HCT116 (cell line): Measurements from ENCODE around the gene IP6K3. TPM values are rescaled to one million over a fixed set of nuclear protein-coding genes. Genes with fewer than 3 reads are reported as not detected.
A peak's percentile ranks its signal among the peaks of the same experiment; 100 is the strongest.

Source experiments
- ATAC-seq: fragments of 200-7000 bp; cut with Tn5 transposase; 2 replicates; pipeline ENCODE4 v1.9.1; 2020; ENCODE audit warnings: mild to moderate bottlenecking, moderate library complexity
- BruUV-seq: library from RNA; stranded (reverse); fragments of 400-500 nt; replicated peaks from 2 replicates; lab custom pipeline; 2021; lab: Mats Ljungman, UMichigan
- CTCF ChIA-PET: fragments of 300-600 bp; sonication (Branson Sonifier 250); formaldehyde crosslinking; loops from one replicate; lab custom pipeline; 2021; ENCODE audit warnings: antibody characterized with exemption; lab: Charles Lee
- POLR2A ChIA-PET: fragments of 300-600, 350-600 bp; sonication (Branson Sonifier 250); formaldehyde crosslinking; loops from one replicate; lab custom pipeline; 2021; ENCODE audit warnings: antibody characterized with exemption; lab: Charles Lee
- RAD21 ChIA-PET, 2 experiments: fragments of 300-600 bp; sonication (Branson Sonifier 250); formaldehyde crosslinking; loops; one replicate each; lab custom pipeline; 2023; ENCODE audit warnings: low total read pairs in 2 of 2; ENCODE audit not compliant: uncharacterized antibody in 2 of 2, unreplicated experiment in 2 of 2, low non-redundant PET in 1 of 2; lab: Charles Lee
- DNase-seq: peaks from one replicate; pipeline ENCODE4 v3.0.0-alpha.2; 2010; ENCODE audit warnings: low read depth, low spot score
- H2AFZ ChIP-seq: fragments of 200-600 bp; shearing (Covaris generic), sonication (generic); 2 replicates; pipeline ENCODE4 v1.6.1; 2017; ENCODE audit warnings: low read depth, mixed run types, mixed read lengths, antibody characterized with exemption, low read length; ENCODE audit not compliant: poor library complexity, severe bottlenecking
- H3K27ac ChIP-seq: 2 replicates; pipeline ENCODE4 v1.5.1; 2012; ENCODE audit warnings: low read depth, low read length
- H3K27me3 ChIP-seq: fragments of 200-600 bp; sonication (generic); 2 replicates; pipeline ENCODE4 v1.6.1; 2016; ENCODE audit warnings: mixed run types, low read length, mixed read lengths; ENCODE audit not compliant: insufficient read depth
- H3K36me3 ChIP-seq, 2 experiments: fragments of 200-500 bp in 1 of 2; fragments of 200-600 bp in 1 of 2; sonication (Bioruptor generic) in 1 of 2; sonication (generic) in 1 of 2; 2 replicates each; pipeline versions ENCODE4 v1.5.1 to v1.6.1; 2014 to 2016; ENCODE audit warnings: low read length in 2 of 2, inconsistent platforms in 1 of 2, mixed read lengths in 1 of 2, mixed run types in 1 of 2; ENCODE audit not compliant: insufficient read depth in 2 of 2, control insufficient read depth in 1 of 2
- H3K4me1 ChIP-seq, 2 experiments: fragments of 200-600 bp in 1 of 2; sonication (generic) in 1 of 2; 2 replicates each; pipeline versions ENCODE4 v1.5.1 to v1.6.1; 2012 to 2017; ENCODE audit warnings: low read length in 2 of 2, inconsistent platforms in 1 of 2, mild to moderate bottlenecking in 1 of 2, mixed read lengths in 1 of 2, mixed run types in 1 of 2, moderate library complexity in 1 of 2; ENCODE audit not compliant: insufficient read depth in 2 of 2, control insufficient read depth in 1 of 2
- H3K4me2 ChIP-seq: fragments of 200-600 bp; sonication (generic); 2 replicates; pipeline ENCODE4 v1.6.1; 2017; ENCODE audit warnings: mixed run types, low read length, mixed read lengths
- H3K4me3 ChIP-seq, 2 experiments: fragments of 200-600 bp in 1 of 2; sonication (generic) in 1 of 2; replicated peaks in 1 of 2; 2 replicates each; pipeline ENCODE4 v1.5.1; 2011 to 2016; ENCODE audit warnings: low read length in 2 of 2, control low read depth in 1 of 2, low read depth in 1 of 2, mild to moderate bottlenecking in 1 of 2, mixed read lengths in 1 of 2, mixed run types in 1 of 2
- H3K79me2 ChIP-seq: fragments of 200-600 bp; sonication (generic); 2 replicates; pipeline ENCODE4 v1.6.1; 2017; ENCODE audit warnings: mild to moderate bottlenecking, mixed run types, low read length, moderate library complexity, mixed read lengths; ENCODE audit not compliant: insufficient read depth
- H3K9ac ChIP-seq: fragments of 200-600 bp; sonication (generic); 2 replicates; pipeline ENCODE4 v1.6.1; 2016; ENCODE audit warnings: low read length, mixed read lengths
- H3K9me2 ChIP-seq: fragments of 200-600 bp; sonication (generic), shearing (Covaris generic); 2 replicates; pipeline ENCODE4 v1.6.1; 2017; ENCODE audit warnings: mixed run types, mild to moderate bottlenecking, moderate library complexity; ENCODE audit not compliant: insufficient read depth
- H3K9me3 ChIP-seq, 2 experiments: fragments of 200-500 bp in 1 of 2; fragments of 200-600 bp in 1 of 2; sonication (Bioruptor generic) in 1 of 2; sonication (generic) in 1 of 2; 2 replicates each; pipeline ENCODE4 v1.6.1; 2014 to 2017; ENCODE audit warnings: low read length in 2 of 2, mixed read lengths in 2 of 2, inconsistent platforms in 1 of 2, low read depth in 1 of 2, mild to moderate bottlenecking in 1 of 2, mixed run types in 1 of 2, moderate library complexity in 1 of 2; ENCODE audit not compliant: control insufficient read depth in 1 of 2, insufficient read depth in 1 of 2
- H4K20me1 ChIP-seq: fragments of 200-600 bp; sonication (generic), shearing (Covaris generic); 2 replicates; pipeline ENCODE4 v1.6.1; 2017; ENCODE audit warnings: mixed run types, mild to moderate bottlenecking, moderate library complexity; ENCODE audit not compliant: insufficient read depth
- EZH2 ChIP-seq: fragments of 200-600 bp; sonication (generic); IDR thresholded peaks from 2 replicates; pipeline ENCODE4 v1.6.1; 2017; ENCODE audit warnings: antibody characterized with exemption, mixed run types
- EZH2phosphoT487 ChIP-seq: fragments of 200-600 bp; IDR thresholded peaks from 2 replicates; pipeline ENCODE4 v1.6.1; 2018; ENCODE audit warnings: antibody characterized with exemption, borderline replicate concordance
- RAD21 ChIP-seq: IDR thresholded peaks from 2 replicates; pipeline ENCODE4 v1.6.1; 2012; ENCODE audit warnings: low read depth, mild to moderate bottlenecking
- SRF ChIP-seq: IDR thresholded peaks from 2 replicates; pipeline ENCODE4 v1.6.1; 2012; ENCODE audit warnings: low read depth
- YY1 ChIP-seq: IDR thresholded peaks from 2 replicates; pipeline ENCODE4 v1.6.1; 2011; ENCODE audit warnings: low read length, low read depth, moderate library complexity, mild to moderate bottlenecking; ENCODE audit not compliant: insufficient replicate concordance; ENCODE audit errors: extremely low read depth
- ZBTB33 ChIP-seq: IDR thresholded peaks from 2 replicates; pipeline ENCODE4 v1.6.1; 2011; ENCODE audit warnings: mild to moderate bottlenecking, low read length, moderate library complexity; ENCODE audit not compliant: insufficient replicate concordance; ENCODE audit errors: extremely low read depth
- intact Hi-C: fragments of 100-400 bp; cut with micrococcal nuclease; formaldehyde crosslinking; loops from 2 replicates; pipeline ENCODE4 v1.10.0; 2022
- total RNA-seq: library from RNA; stranded (reverse); gene quantifications from one replicate; pipeline ENCODE4 v1.2.1, GENCODE V29; 2021; ENCODE audit not compliant: unreplicated experiment

The IP6K3 gene
- total RNA-seq, 1 experiment from 2014 or later = not detected

- no peaks in the 10 kb centered on the region for H3K36me3 ChIP-seq
- no peak for TF ChIP-seq EZH2phosphoT487
- DNase-seq = no peak
- ChIA-PET RAD21 (no interaction called here), CTCF (interaction anchor here (2.3 kb wide), 1 partner anchor 413 kb away, joined by 8 read pairs; no protein-coding TSS in a partner anchor), POLR2A (no interaction called here)
- peaks cover 6% of the 10 kb centered on the region; the same call in 1 of the 2 replicates for H3K27me3 ChIP-seq
- H3K4me1 ChIP-seq = peaks cover 2 to 9% of the 10 kb centered on the region in 2 experiments; a peak in 3 of 4 replicates
- no peak overlapping the region for H3K27ac ChIP-seq
- no peak overlapping the region for H3K4me3 ChIP-seq
- no peak overlapping the region for H3K4me2 ChIP-seq
- no peak overlapping the region for H3K9ac ChIP-seq
- H4K20me1 ChIP-seq = no peaks in the 10 kb centered on the region
- no peaks in the 10 kb centered on the region for H3K9me2 ChIP-seq
- no TSS peak for BruUV-seq
- H3K79me2 ChIP-seq = no peaks in the 10 kb centered on the region
- no peak overlapping the region for H2AFZ ChIP-seq
- no peaks in the 10 kb centered on the region for H3K9me3 ChIP-seq
- intact Hi-C loops = no loop called here
- ATAC-seq = peak; percentile 39; the same call in 1 of the 2 replicates
Measured at GRCh38 chr6:33742092-33742491, 4.6 kb downstream of the IP6K3 start.

GRCh38 chr6:33740794-33741193 is 5.9 kb downstream of the IP6K3 start:
- POLR2A ChIA-PET = no interaction called here
- ATAC-seq = no peak

More at GRCh38 chr6:33740794-33741193, 5.9 kb downstream of the IP6K3 start:
- H3K27me3 ChIP-seq = peaks cover 6% of the 10 kb centered on the region; the same call in 1 of the 2 replicates
- H3K9me3 ChIP-seq = no peaks in the 10 kb centered on the region
- H3K79me2 ChIP-seq = no peaks in the 10 kb centered on the region
- ChIA-PET CTCF (no interaction called here), RAD21 (interaction anchor here in 1 of 2 experiments (0.7 kb wide), 1 partner anchor 13 kb away, joined by 7 read pairs; no protein-coding TSS in a partner anchor)
- TF ChIP-seq EZH2 (no peak), YY1 (no peak), RAD21 (no peak), SRF (no peak), ZBTB33 (no peak)
- intact Hi-C loops = no loop called here
- no peaks in the 10 kb centered on the region for H3K9me2 ChIP-seq
- H3K27ac ChIP-seq = no peak overlapping the region
- BruUV-seq = no TSS peak
- no peak overlapping the region for H3K9ac ChIP-seq
- H3K4me2 ChIP-seq = no peak overlapping the region
- no peaks in the 10 kb centered on the region for H4K20me1 ChIP-seq
- no peak overlapping the region for H2AFZ ChIP-seq
- peaks cover 2 to 9% of the 10 kb centered on the region in 2 experiments; a peak in 3 of 4 replicates for H3K4me1 ChIP-seq
- no peaks in the 10 kb centered on the region for H3K36me3 ChIP-seq
- no peak for DNase-seq
- H3K4me3 ChIP-seq = no peak overlapping the region
